NCI-H345 treated with DMSO at 0.1 percent for 48 hours (cell line): ENCODE results near the gene DHRS9.
"Not testable (repeated sequence)": the region's sequence is repeated elsewhere in the genome, so short reads cannot be mapped to it uniquely, and the experiment has no call there.

Source experiments
- DNase-seq: peaks from one replicate; lab custom pipeline; 2025; ENCODE audit not compliant: unreplicated experiment; lab: John Stamatoyannopoulos, UW

Gene DHRS9

DNA sequence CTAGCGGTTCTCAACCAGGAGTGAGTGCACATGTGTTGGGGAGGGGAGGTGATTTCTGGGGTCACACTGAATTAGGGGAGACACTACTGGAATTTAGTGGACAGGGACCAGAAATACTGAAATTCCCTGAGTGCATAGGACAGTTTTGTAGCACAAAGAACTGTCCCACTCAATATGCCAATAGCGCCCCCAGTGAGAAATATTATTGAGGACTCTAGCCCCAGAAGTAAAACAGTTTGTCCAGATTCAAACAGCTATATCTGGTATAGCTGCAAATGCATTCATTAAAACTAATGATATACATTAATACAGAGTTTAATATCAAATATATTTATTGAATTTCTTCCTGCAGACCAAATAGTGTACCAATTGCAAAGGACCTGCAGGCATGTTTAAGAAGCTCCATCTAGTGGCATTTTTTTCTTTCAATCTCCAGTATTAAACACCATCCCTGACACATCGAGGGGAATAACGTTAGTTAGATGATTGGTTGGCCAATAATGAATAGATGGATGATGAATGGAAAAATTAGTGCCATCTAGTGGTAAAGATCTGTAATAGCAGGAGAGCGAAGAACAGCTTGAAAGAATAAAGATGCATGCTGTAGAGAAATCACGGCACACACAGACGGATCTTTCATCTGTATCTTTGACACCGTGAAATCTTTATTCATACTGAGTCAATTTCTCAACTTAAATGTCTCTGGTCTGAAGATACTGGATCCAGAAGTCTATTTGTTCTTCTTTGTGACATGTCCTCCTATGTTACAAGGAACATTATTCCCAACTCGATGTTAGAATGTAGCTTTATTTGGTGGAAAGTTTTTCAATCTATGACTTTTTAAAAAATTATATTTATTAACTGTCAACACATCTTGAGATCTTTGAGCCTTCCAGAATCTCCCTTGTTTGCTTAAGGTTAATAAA lies 62.5 kb downstream of the DHRS9 start:
- DNase-seq = peak; percentile 26

DNA sequence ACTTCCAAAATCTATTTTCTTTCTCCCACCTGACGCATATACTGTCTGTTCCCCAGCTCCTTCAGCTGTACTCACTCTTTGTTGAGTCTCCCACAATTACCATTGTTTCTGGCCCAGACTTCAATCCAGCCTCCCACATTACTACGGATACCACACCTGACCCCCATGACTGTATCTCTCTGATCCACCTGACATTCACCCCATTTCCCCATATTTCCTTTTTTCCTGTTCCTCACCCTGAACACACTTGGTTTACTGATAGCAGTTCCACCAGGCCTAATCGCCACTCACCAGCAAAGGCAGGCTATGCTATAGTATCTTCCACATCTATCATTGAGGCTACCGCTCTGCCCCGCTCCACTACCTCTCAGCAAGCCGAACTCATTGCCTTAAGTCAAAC lies 64.9 kb downstream of the DHRS9 start:
- DNase-seq = not testable (repeated sequence)

DNA sequence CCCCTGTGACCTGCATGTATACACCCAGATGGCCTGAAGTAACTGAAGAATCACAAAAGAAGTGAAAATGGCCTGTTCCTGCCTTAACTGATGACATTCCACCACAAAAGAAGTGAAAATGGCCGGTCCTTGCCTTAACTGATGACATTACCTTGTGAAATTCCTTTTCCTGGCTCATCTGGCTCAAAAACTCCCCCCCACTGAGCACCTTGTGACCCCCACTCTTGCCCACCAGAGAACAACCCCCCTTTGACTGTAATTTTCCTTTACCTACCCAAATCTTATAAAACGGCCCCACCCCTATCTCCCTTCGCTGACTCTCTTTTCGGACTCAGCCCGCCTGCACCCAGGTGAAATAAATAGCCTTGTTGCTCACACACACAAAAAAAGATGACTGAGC lies 67.1 kb downstream of the DHRS9 start:
- DNase-seq = not testable (repeated sequence)

DNA sequence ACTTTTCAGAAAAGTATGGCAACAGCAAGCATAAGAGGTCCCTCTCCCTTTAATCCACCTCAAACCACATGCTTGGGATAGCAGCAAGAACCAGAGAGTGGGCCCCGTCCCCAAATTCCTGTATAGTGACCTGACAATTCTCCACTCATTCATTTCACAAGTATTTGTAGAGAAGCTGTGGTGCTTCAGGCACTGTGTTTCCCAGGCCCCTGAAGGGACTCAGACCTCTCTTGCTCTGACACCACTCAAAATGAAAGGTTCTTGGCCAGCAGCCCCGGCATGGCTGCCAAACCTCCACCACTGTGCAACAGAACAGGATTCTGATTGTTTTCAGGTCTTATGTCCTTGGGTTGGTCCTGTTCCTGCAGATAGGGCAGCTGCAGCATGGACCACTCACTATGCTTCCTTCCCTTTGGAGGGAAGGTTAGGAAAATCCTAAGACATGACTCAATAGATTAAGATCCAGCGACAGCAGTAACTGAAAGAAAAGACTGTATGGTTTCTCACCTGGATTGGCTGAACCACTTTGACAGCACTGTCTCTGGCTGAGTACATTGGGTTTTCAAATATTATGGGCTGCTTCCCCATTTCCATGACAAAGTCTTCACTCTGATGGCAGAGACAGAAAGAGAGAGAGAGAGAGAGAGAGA lies 67.6 kb downstream of the DHRS9 start:
- DNase-seq = no peak

DNA sequence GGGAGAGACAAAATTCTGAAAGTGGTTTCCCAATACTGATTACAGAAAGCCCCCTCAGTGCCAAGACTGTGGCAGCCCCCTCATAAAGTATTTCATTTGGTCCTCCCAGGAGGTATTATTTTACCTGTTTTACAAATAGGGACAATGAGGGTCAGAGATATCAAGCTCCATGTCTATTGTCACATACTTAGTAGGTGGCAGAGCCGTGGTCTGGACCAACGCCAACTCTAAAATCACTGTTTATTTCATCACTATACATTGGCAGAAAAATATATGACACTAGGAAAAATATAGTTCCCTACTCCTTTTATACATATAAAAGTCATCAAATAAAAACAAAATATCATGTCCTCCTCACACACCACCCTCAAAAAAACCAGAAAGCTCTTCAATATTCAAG lies 68.6 kb downstream of the DHRS9 start:
- DNase-seq = no peak

DNA sequence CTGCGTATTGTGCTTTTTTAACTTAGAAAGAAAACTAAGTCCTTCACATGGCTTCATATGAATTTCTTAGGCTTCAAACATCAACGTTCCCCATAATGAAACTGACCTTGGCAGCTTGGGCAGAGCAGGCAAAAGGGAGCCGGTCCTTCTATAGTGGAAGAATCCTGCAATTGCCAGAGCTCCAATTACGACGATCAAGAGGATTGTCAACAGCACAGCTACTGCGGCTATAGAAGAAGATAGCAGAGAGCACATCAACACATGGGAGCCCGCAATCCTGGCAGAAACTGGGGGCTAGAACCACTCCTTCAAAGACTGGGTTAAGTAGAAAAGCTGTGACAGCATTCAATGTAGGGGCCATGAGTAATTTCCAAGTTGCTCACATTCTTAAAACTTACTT lies 69.8 kb downstream of the DHRS9 start:
- DNase-seq = no peak

DNA sequence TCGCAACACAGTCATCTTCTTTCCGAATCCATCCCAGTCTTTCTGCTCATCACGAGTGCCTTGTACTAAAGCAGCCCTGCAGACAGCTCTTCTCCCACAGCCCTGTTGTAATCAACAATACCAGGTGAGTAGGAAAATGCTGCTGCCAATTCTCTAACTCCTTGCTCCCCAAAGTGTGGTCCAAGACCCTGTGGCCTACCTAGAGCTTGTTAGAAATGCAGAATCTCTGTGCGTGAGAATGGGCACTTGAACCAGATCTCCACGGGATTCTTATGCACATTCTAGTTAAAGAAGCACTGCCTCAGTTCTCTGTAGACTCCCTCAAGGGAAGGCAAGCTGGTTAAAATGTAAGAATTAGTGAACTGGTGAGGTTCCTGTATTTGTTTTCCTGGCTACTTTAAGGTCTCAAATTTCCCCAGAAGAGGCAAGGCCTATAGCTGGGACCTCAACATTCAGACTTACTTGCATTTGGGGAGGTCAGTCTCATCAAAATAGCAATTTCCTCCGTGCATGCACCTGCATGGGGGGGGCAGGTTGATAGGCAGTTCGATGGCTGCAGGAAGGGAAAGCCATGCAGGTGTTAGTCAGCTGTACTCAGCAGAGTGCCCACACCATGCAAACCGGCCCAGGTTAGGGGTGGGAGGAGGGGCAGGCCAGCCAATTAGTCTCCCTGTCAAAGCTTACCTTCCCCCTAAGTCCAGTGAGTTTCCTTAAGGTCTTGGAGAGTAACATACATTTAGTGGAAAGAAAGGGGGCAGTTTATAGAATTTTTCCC lies 70.8 kb downstream of the DHRS9 start:
- DNase-seq = no peak

DNA sequence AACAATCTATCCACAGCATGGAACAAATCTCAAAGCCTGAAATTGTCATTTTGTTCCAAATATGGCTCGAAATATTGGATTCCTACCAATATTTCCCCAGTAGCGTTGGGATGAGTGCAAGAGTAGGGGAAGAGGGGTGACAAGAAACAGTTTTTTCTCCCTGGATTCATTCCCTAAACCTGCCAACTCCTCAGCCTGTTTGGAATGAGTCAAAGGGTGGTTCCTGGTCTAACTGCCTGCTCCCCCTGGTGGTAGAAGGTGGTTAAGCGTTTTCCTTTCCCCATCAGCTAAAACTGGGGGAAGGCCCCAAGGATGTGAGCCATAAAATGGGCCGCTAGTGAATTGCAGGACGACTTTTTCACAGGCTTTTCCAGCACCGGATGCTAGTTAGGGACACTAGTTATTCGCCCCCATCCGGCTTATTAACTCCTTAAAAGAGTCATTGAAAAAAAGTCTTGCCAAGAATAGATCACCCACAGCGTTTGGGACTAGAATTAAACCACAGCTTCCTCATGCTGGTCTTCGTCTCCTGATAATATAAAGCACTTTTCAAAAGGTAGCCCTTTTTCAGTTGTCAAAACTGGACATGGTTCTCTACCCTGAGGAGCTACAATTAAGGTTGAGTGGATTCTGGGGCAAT lies 72.5 kb downstream of the DHRS9 start:
- peak; percentile 7 for DNase-seq

DNA sequence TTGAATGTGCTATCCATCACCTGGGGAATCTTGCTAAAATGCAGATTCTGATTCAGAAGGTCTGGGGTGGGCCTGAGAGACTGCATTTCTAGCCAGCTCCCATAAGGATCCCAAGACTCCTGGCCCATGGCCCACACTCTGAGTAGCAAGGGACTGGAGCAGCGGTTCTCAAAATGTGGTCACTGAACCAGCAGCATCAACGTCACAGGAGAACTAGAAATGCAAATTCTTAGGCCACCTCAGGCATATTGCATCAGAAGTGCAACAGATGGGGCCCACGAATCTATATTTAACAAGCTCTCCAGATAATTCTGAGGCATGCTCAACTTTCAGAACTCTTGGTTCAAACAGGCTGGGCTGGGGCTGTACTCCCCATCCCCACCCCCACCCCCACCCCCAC lies 74.6 kb downstream of the DHRS9 start:
- DNase-seq = no peak
